Measurements from ENCODE around the gene SART3.
"Not testable (repeated sequence)": the region's sequence is repeated elsewhere in the genome, so short reads cannot be mapped to it uniquely, and the experiment has no call there.

DNA sequence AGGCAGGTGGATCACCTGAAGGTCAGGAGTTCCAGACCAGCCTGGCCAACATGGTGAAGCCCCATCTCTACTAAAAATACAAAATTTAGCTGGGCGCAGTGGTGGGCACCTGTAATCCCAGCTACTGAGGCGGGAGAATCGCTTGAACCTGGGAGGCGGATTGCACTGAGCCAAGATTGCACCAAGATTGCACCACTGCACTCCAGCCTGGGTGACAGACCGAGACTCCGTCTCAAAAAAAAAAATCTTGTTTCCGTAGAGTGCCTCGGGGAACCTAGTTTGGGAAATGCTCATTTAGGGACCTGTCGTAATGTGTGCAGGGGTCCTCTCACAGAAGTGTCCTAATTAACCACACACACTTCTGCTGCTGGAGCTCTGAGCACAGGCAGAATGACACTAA is 29.5 kb upstream of the SART3 start:
- TF ChIP-seq, protein P1, sequence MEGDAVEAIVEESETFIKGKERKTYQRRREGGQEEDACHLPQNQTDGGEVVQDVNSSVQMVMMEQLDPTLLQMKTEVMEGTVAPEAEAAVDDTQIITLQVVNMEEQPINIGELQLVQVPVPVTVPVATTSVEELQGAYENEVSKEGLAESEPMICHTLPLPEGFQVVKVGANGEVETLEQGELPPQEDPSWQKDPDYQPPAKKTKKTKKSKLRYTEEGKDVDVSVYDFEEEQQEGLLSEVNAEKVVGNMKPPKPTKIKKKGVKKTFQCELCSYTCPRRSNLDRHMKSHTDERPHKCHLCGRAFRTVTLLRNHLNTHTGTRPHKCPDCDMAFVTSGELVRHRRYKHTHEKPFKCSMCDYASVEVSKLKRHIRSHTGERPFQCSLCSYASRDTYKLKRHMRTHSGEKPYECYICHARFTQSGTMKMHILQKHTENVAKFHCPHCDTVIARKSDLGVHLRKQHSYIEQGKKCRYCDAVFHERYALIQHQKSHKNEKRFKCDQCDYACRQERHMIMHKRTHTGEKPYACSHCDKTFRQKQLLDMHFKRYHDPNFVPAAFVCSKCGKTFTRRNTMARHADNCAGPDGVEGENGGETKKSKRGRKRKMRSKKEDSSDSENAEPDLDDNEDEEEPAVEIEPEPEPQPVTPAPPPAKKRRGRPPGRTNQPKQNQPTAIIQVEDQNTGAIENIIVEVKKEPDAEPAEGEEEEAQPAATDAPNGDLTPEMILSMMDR (IDR thresholded peaks at IDR 0.05) = not testable (repeated sequence)
- not testable (repeated sequence) for TF ChIP-seq EP300 (IDR thresholded peaks at IDR 0.05; ENCODE audit: borderline replicate concordance in 1 of 2, low read depth in 1 of 2, low read length in 1 of 2)
